SK-N-SH treated with all-trans-retinoic acid at 6 μM for 48 hours (cell line): ENCODE measurements around the gene RDH5.

Experiments used
- ATAC-seq: fragments of 200-7000 bp; cut with Tn5 transposase; 3 replicates; pipeline ENCODE4 v1.9.1; 2020; ENCODE audit warnings: mild to moderate bottlenecking, moderate library complexity
- BACH2 ChIP-seq: fragments of 250-450 bp; sonication (Bioruptor Pico); IDR thresholded peaks from 2 replicates; pipeline ENCODE4 v1.9.0; 2021; ENCODE audit warnings: mild to moderate bottlenecking, borderline replicate concordance
- ESRRG ChIP-seq: fragments of 250-450 bp; sonication (Bioruptor Pico); IDR thresholded peaks from 2 replicates; pipeline ENCODE4 v1.6.1; 2021; ENCODE audit warnings: mild to moderate bottlenecking
- GLIS3 ChIP-seq: fragments of 250-450 bp; sonication (Bioruptor Pico); IDR thresholded peaks from 2 replicates; pipeline ENCODE4 v1.5.0; 2020; ENCODE audit warnings: mild to moderate bottlenecking, moderate library complexity
- ISL1 ChIP-seq: fragments of 250-450 bp; sonication (Bioruptor Pico); IDR thresholded peaks from 2 replicates; pipeline ENCODE4 v2.1.2; 2022; ENCODE audit warnings: mild to moderate bottlenecking, moderate library complexity
- OSR1 ChIP-seq: fragments of 250-450 bp; sonication (Bioruptor Pico); IDR thresholded peaks from 2 replicates; pipeline ENCODE4 v1.8.0; 2022; ENCODE audit warnings: moderate library complexity, mild to moderate bottlenecking, inconsistent platforms
- PATZ1 ChIP-seq: fragments of 250-450 bp; sonication (Bioruptor Pico); IDR thresholded peaks from 2 replicates; pipeline ENCODE4 v1.8.0; 2020; ENCODE audit warnings: mild to moderate bottlenecking, moderate library complexity, borderline replicate concordance
- POU6F1 ChIP-seq: fragments of 250-450 bp; sonication (Bioruptor Pico); IDR thresholded peaks from 2 replicates; pipeline ENCODE4 v1.8.0; 2021; ENCODE audit warnings: low read depth, mild to moderate bottlenecking, moderate library complexity, borderline replicate concordance
- RARB ChIP-seq: fragments of 250-450 bp; sonication (Bioruptor Pico); IDR thresholded peaks from 2 replicates; pipeline ENCODE4 v1.8.0; 2021; ENCODE audit warnings: mild to moderate bottlenecking, moderate library complexity
- SNAI2 ChIP-seq: fragments of 250-450 bp; sonication (Bioruptor Pico); IDR thresholded peaks from 2 replicates; pipeline ENCODE4 v1.5.0; 2020; ENCODE audit warnings: mild to moderate bottlenecking, moderate library complexity
- TCF4 ChIP-seq: fragments of 250-450 bp; sonication (Bioruptor Pico); IDR thresholded peaks from 2 replicates; pipeline ENCODE4 v1.8.0; 2021; ENCODE audit warnings: mild to moderate bottlenecking, moderate library complexity, borderline replicate concordance
- TOX ChIP-seq: fragments of 250-450 bp; sonication (Bioruptor Pico); IDR thresholded peaks from 2 replicates; pipeline ENCODE4 v1.8.0; 2021; ENCODE audit warnings: mild to moderate bottlenecking, moderate library complexity, borderline replicate concordance
- ZC3H10 ChIP-seq: fragments of 250-450 bp; sonication (Bioruptor Pico); IDR thresholded peaks from 2 replicates; pipeline ENCODE4 v1.5.1; 2021; ENCODE audit warnings: mild to moderate bottlenecking, moderate library complexity
- ZFP3 ChIP-seq: fragments of 250-450 bp; sonication (Bioruptor Pico); IDR thresholded peaks from 2 replicates; pipeline ENCODE4 v1.5.0; 2020; ENCODE audit warnings: mild to moderate bottlenecking, moderate library complexity
- ZFP30 ChIP-seq: fragments of 450-650 bp; formaldehyde crosslinking; IDR thresholded peaks from 2 replicates; pipeline ENCODE4 v1.5.0; 2022; ENCODE audit warnings: mild to moderate bottlenecking, moderate library complexity
- ZNF565 ChIP-seq: fragments of 450-650 bp; formaldehyde crosslinking; conservative IDR thresholded peaks from 2 replicates; pipeline ENCODE4 v1.5.0; 2020; ENCODE audit warnings: low read depth, mild to moderate bottlenecking, moderate library complexity
- ZNF70 ChIP-seq: fragments of 450-650 bp; formaldehyde crosslinking; IDR thresholded peaks from 2 replicates; pipeline ENCODE4 v1.5.0; 2020; ENCODE audit warnings: mild to moderate bottlenecking, moderate library complexity
- ZNF8 ChIP-seq: fragments of 450-650 bp; formaldehyde crosslinking; IDR thresholded peaks from 2 replicates; pipeline ENCODE4 v1.5.0; 2020; ENCODE audit warnings: mild to moderate bottlenecking, moderate library complexity
- TF ChIP-seq, protein P1 (sequence below): fragments of 250-450 bp; sonication (Bioruptor Pico); IDR thresholded peaks from 2 replicates; pipeline ENCODE4 v1.5.1; 2021; ENCODE audit warnings: mild to moderate bottlenecking, moderate library complexity
- TF ChIP-seq, protein P2 (sequence below): fragments of 250-450 bp; sonication (Bioruptor Pico); IDR thresholded peaks from 2 replicates; pipeline ENCODE4 v1.5.1; 2020; ENCODE audit warnings: low read depth, mild to moderate bottlenecking, moderate library complexity
- TF ChIP-seq, protein P3 (sequence below): fragments of 250-450 bp; sonication (Bioruptor Pico); IDR thresholded peaks from 2 replicates; pipeline ENCODE4 v1.5.0; 2020; ENCODE audit warnings: mild to moderate bottlenecking, moderate library complexity

The RDH5 gene

GRCh38 chr12:55697686-55698085, 22.5 kb upstream of the RDH5 start:
- ATAC-seq = no peak
- no peak for TF ChIP-seq GLIS3 (CRISPR knock-in tag)
- no peak for TF ChIP-seq ISL1 (CRISPR knock-in tag)
- no peak for TF ChIP-seq ZFP3 (CRISPR knock-in tag)
- TF ChIP-seq, protein P1, sequence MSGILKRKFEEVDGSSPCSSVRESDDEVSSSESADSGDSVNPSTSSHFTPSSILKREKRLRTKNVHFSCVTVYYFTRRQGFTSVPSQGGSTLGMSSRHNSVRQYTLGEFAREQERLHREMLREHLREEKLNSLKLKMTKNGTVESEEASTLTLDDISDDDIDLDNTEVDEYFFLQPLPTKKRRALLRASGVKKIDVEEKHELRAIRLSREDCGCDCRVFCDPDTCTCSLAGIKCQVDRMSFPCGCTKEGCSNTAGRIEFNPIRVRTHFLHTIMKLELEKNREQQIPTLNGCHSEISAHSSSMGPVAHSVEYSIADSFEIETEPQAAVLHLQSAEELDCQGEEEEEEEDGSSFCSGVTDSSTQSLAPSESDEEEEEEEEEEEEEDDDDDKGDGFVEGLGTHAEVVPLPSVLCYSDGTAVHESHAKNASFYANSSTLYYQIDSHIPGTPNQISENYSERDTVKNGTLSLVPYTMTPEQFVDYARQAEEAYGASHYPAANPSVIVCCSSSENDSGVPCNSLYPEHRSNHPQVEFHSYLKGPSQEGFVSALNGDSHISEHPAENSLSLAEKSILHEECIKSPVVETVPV (CRISPR knock-in tag) = no peak
- TF ChIP-seq TOX (CRISPR knock-in tag) = no peak
- TF ChIP-seq BACH2 (CRISPR knock-in tag) = no peak
- no peak for TF ChIP-seq PATZ1 (CRISPR knock-in tag)

GRCh38 chr12:55698241-55698955, 21.8 kb upstream of the RDH5 start:
- TF ChIP-seq, protein P1 (CRISPR knock-in tag) = no peak
- TF ChIP-seq POU6F1 (no peak), ZFP30 (CRISPR knock-in tag) (no peak), ZNF565 (no peak), GLIS3 (CRISPR knock-in tag) (no peak), ZNF8 (CRISPR knock-in tag) (no peak), ZNF70 (CRISPR knock-in tag) (no peak), TCF4 (no peak), BACH2 (CRISPR knock-in tag) (no peak), SNAI2 (CRISPR knock-in tag) (no peak), OSR1 (CRISPR knock-in tag) (no peak), ZFP3 (CRISPR knock-in tag) (no peak), ZC3H10 (CRISPR knock-in tag) (no peak)
- TF ChIP-seq, protein P2, sequence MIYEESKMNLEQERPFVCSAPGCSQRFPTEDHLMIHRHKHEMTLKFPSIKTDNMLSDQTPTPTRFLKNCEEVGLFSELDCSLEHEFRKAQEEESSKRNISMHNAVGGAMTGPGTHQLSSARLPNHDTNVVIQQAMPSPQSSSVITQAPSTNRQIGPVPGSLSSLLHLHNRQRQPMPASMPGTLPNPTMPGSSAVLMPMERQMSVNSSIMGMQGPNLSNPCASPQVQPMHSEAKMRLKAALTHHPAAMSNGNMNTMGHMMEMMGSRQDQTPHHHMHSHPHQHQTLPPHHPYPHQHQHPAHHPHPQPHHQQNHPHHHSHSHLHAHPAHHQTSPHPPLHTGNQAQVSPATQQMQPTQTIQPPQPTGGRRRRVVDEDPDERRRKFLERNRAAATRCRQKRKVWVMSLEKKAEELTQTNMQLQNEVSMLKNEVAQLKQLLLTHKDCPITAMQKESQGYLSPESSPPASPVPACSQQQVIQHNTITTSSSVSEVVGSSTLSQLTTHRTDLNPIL (CRISPR knock-in tag) = no peak
- TF ChIP-seq, all 23 proteins: peak for 0
- ATAC-seq = no peak

DNA sequence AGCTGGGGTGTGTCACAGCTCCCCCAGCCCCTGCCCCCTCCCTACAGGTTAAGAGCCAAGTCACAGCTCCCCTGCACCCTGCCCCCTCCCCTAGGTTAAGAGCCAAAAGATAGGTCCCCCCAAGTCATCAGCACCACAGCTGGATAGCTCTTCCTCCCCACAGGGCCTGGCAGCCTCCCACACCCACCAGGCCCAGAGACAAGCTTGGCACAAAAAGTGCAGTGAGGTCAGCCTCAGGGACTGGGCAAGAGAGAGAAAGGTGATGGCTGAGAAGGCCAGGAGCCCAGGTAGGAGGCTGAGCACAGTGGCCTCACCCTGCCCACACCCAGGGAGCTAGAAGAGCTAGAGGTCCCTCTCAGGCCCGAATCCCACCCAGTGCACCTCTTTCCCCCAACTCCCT, 21.2 kb upstream of the RDH5 start:
- no peak for TF ChIP-seq ZFP30 (CRISPR knock-in tag)
- TF ChIP-seq ZNF565 = no peak
- no peak for TF ChIP-seq TOX (CRISPR knock-in tag)
- TF ChIP-seq ZFP3 (CRISPR knock-in tag) = no peak
- no peak for TF ChIP-seq SNAI2 (CRISPR knock-in tag)
- TF ChIP-seq, protein P3, sequence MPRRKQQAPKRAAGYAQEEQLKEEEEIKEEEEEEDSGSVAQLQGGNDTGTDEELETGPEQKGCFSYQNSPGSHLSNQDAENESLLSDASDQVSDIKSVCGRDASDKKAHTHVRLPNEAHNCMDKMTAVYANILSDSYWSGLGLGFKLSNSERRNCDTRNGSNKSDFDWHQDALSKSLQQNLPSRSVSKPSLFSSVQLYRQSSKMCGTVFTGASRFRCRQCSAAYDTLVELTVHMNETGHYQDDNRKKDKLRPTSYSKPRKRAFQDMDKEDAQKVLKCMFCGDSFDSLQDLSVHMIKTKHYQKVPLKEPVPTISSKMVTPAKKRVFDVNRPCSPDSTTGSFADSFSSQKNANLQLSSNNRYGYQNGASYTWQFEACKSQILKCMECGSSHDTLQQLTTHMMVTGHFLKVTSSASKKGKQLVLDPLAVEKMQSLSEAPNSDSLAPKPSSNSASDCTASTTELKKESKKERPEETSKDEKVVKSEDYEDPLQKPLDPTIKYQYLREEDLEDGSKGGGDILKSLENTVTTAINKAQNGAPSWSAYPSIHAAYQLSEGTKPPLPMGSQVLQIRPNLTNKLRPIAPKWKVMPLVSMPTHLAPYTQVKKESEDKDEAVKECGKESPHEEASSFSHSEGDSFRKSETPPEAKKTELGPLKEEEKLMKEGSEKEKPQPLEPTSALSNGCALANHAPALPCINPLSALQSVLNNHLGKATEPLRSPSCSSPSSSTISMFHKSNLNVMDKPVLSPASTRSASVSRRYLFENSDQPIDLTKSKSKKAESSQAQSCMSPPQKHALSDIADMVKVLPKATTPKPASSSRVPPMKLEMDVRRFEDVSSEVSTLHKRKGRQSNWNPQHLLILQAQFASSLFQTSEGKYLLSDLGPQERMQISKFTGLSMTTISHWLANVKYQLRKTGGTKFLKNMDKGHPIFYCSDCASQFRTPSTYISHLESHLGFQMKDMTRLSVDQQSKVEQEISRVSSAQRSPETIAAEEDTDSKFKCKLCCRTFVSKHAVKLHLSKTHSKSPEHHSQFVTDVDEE = no peak
- TF ChIP-seq, protein P1 (CRISPR knock-in tag) = no peak
- TF ChIP-seq ESRRG (CRISPR knock-in tag) = no peak
- TF ChIP-seq, protein P2 (CRISPR knock-in tag) = no peak
- no peak for TF ChIP-seq ZC3H10 (CRISPR knock-in tag)
- no peak for TF ChIP-seq RARB
- TF ChIP-seq, all 23 proteins: peak for 0
- no peak for ATAC-seq
